Glutamatergic neuron (in vitro differentiated cells): ENCODE measurements around the gene SEPTIN5. TPM values are rescaled to one million over a fixed set of nuclear protein-coding genes. Genes with fewer than 3 reads are reported as not detected.
A peak's percentile ranks its signal among the peaks of the same experiment; 100 is the strongest.

Source experiments
- DNase-seq: peaks from one replicate; pipeline ENCODE4 v3.0.0; 2022
- H3K27ac Mint-ChIP-seq: one replicate; pipeline ENCODE4 v1.8.0; 2020; ENCODE audit warnings: mild to moderate bottlenecking, mixed read lengths, inconsistent platforms; ENCODE audit not compliant: unreplicated experiment
- H3K27me3 Mint-ChIP-seq: one replicate; pipeline ENCODE4 v1.8.0; 2020; ENCODE audit warnings: mild to moderate bottlenecking, moderate library complexity, mixed read lengths, inconsistent platforms; ENCODE audit not compliant: unreplicated experiment
- H3K36me3 Mint-ChIP-seq: one replicate; pipeline ENCODE4 v1.8.0; 2020; ENCODE audit warnings: mild to moderate bottlenecking, mixed read lengths, inconsistent platforms; ENCODE audit not compliant: unreplicated experiment
- H3K4me1 Mint-ChIP-seq: one replicate; pipeline ENCODE4 v1.8.0; 2020; ENCODE audit warnings: mild to moderate bottlenecking, low read depth, mixed read lengths, inconsistent platforms; ENCODE audit not compliant: unreplicated experiment
- H3K4me3 Mint-ChIP-seq: one replicate; pipeline ENCODE4 v1.8.0; 2020; ENCODE audit warnings: mild to moderate bottlenecking, mixed read lengths, inconsistent platforms; ENCODE audit not compliant: unreplicated experiment
- H3K9me3 Mint-ChIP-seq: one replicate; pipeline ENCODE4 v1.8.0; 2020; ENCODE audit warnings: mild to moderate bottlenecking, moderate library complexity, mixed read lengths, inconsistent platforms; ENCODE audit not compliant: unreplicated experiment
- total RNA-seq: library from RNA; stranded (reverse); fragmentation: NEBNext Ultra II Directional; extraction: Animal tissue kit (Norgen Biotek cat#: 25700); gene quantifications from one replicate; pipeline ENCODE4 v1.2.1, GENCODE V29; 2021; ENCODE audit not compliant: unreplicated experiment
- TF ChIP-seq, protein P1 (sequence below): fragments of 200-600 bp; sonication (generic); IDR thresholded peaks from one replicate; pipeline ENCODE4 v1.5.0; 2021; ENCODE audit not compliant: partially characterized antibody, unreplicated experiment

SEPTIN5 gene
- total RNA-seq, 1 donor from 2014 or later, result 96.0 TPM

DNA sequence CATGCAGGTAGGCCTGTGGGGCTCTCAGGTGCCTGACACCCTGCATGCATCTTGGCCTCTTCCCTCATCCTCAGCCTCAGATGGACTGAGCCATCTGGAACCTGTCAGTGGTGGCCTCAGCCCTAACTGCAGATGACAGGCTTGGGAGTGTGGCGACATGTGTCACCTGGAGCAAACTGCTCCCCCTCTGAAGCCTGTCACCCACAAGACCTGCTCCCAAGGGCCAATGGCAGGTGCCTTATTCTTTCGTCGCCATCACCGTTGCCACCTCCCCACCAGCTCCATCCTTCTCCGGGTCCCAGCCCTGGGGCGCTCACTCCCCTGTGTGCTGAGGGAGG lies 3.6 kb upstream of the SEPTIN5 start:
- DNase-seq, result peak; percentile 17
- peaks cover 5% of the 10 kb centered on the region for H3K4me1 Mint-ChIP-seq
- no peak overlapping the region for H3K27ac Mint-ChIP-seq
- H3K9me3 Mint-ChIP-seq, result peaks cover 10% of the 10 kb centered on the region
- TF ChIP-seq, protein P1, sequence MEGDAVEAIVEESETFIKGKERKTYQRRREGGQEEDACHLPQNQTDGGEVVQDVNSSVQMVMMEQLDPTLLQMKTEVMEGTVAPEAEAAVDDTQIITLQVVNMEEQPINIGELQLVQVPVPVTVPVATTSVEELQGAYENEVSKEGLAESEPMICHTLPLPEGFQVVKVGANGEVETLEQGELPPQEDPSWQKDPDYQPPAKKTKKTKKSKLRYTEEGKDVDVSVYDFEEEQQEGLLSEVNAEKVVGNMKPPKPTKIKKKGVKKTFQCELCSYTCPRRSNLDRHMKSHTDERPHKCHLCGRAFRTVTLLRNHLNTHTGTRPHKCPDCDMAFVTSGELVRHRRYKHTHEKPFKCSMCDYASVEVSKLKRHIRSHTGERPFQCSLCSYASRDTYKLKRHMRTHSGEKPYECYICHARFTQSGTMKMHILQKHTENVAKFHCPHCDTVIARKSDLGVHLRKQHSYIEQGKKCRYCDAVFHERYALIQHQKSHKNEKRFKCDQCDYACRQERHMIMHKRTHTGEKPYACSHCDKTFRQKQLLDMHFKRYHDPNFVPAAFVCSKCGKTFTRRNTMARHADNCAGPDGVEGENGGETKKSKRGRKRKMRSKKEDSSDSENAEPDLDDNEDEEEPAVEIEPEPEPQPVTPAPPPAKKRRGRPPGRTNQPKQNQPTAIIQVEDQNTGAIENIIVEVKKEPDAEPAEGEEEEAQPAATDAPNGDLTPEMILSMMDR, result no peak
- no peak overlapping the region for H3K4me3 Mint-ChIP-seq
- H3K36me3 Mint-ChIP-seq, result no peaks in the 10 kb centered on the region
- peaks cover 12% of the 10 kb centered on the region for H3K27me3 Mint-ChIP-seq

DNA sequence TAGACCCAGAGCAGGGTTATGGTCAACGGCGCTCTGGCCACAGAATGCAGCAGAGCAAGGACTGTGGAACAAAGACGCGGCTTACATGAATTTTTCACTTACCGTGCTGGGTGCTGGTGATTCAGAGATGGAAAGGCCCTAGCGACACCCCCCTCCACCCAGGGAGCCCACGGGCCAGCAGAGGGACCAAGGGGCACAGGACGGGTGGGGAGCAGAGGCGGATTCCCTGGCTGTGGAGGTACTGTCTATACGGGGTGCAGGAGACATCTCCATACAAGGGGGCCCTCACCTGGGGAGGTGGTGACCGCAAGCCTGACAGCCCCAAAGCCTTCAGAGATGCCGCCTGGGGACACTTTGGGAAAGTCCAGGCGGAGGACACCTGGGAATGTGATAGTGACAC lies 1.1 kb upstream of the SEPTIN5 start:
- TF ChIP-seq, protein P1, result no peak
- Mint-ChIP-seq H3K36me3 (no peaks in the 10 kb centered on the region), H3K27me3 (peaks cover 16% of the 10 kb centered on the region), H3K9me3 (peaks cover 9% of the 10 kb centered on the region), H3K4me3 (peak overlapping the region; percentile 68), H3K4me1 (peaks cover 7% of the 10 kb centered on the region), H3K27ac (no peak overlapping the region)
- DNase-seq, result no peak

DNA sequence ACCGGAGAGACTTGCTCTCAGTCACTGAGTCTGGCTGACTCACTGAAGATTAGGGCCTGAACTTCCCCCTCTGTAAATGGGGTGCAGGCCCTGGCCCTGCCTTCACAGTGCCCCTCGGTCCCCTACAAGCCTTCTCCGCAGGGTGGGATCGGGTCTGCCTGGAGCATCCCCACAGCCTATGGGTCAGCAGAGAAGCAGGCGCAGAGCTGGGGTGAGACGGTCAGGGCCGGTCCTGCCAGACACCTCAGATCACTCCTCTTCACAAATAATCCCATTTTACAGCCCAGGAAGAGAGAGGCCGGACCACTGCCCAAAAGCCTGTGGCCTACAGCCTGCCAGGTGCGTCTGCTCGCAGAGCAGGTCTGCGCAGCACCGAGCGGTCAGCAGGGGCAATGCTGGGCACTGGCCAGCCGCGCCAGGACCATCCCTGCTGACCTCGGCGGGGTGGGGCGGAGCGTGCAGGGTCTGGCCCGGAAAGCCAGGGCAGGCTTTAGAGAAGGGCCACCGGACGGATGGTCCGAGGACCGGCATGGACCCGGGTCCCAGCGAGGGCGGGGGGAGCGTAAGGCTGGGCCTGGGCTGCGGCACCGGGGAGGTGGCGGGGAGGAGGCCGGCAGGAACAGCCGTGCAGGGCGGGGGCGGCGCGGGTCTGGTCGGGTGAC lies 522 bp upstream of the SEPTIN5 start:
- Mint-ChIP-seq H3K36me3 (no peaks in the 10 kb centered on the region), H3K4me3 (peak overlapping the region; percentile 68), H3K27ac (no peak overlapping the region), H3K9me3 (peaks cover 9% of the 10 kb centered on the region), H3K27me3 (peaks cover 16% of the 10 kb centered on the region), H3K4me1 (peaks cover 7% of the 10 kb centered on the region)
- DNase-seq, result peak; percentile 63
- TF ChIP-seq, protein P1, result no peak

DNA sequence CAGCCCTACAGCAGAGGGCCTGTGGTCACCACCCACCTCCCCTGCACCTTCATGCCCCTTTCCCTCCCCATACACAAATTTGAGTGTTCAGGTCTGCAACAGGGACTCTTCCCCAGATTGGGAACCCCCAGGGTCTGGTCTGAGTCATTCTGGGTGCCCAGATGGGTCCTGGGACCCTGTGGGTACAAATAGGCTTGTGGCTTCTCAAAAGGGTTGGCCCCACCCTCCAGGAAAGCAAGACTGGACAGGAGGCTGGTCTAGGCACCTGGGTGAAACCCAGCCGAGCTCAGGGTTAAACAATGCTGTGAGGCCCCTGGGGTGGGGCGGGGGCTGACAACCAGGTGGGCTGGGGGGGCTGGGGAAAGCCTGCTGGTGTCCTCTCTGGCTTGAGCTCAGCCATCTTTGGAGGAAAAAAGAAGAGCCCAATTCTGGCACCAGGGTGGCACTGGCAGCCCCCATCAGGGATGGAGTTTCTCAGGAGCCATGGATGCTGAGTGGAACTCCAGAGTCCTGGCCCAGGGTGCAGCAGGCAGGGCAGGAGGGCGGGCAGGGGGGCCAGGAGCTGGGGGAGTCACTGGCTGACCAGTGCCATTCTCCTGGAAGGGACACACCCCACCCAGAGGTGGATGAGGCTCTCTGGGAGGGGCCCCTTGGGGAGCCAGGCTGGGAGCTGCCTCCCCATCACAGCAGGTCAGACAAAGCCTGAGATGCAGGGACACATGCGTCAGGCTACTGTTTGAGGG lies 1.1 kb downstream of the SEPTIN5 start:
- Mint-ChIP-seq H3K36me3 (peaks cover 2% of the 10 kb centered on the region), H3K4me3 (peak overlapping the region; percentile 76), H3K9me3 (peaks cover 15% of the 10 kb centered on the region), H3K27ac (peak overlapping the region; percentile 59), H3K4me1 (peaks cover 7% of the 10 kb centered on the region), H3K27me3 (peaks cover 27% of the 10 kb centered on the region)
- TF ChIP-seq, protein P1, result no peak
- DNase-seq, result peak; percentile 13

DNA sequence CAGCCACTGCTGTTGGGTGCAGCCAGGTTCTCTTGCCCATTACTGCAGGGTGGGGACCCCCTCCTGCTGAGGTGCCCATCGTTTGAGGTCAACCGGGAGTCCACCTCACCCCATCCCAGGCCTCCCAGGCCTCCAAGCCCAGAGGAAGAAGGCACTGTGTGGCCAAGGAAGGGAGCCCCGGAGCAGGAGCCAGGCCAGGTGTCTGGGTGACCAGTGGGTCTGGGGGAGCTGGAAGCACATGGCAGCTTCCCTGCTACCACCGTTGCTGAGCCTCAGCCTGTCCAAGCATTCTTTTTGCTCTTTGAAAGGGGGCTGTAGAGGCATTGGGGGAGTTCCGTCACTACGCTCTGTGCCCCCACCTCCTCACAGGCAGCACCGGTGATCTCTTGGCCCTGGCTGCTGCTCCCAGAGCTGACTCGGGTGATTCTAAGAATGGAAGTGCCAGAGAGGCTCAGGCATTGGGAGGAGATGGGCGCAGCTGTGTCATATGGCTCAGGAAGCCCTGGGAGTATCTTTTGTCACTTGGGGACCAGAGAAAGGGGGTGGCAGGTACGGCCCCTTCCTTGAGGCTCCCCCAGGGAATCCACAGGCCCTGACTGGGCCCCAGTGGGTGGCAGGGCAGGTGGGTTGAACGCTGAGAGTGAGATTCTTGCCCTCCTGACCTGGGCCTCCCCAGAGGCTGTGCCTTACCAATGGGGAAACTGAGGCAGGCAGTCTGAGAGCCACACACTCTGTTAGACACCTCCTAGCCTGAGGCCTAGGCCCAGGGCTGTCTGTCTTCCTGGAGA lies 1.9 kb downstream of the SEPTIN5 start:
- no peak overlapping the region for H3K4me3 Mint-ChIP-seq
- H3K36me3 Mint-ChIP-seq, result peaks cover 8% of the 10 kb centered on the region
- peaks cover 14% of the 10 kb centered on the region for H3K9me3 Mint-ChIP-seq
- peak; percentile 12 for DNase-seq
- TF ChIP-seq, protein P1, result no peak
- H3K27me3 Mint-ChIP-seq, result peaks cover 35% of the 10 kb centered on the region
- no peak overlapping the region for H3K27ac Mint-ChIP-seq
- H3K4me1 Mint-ChIP-seq, result peaks cover 2% of the 10 kb centered on the region
